Esophagus muscularis mucosa (tissue), 4 donors: ENCODE data around the gene CDH4. TPM values are rescaled to one million over a fixed set of nuclear protein-coding genes. Genes with fewer than 3 reads are reported as not detected.

Experiments
- DNase-seq: peaks from one replicate; pipeline ENCODE4 v3.0.0-alpha.2; 2017; ENCODE audit errors: extremely low spot score
- H3K27ac ChIP-seq, 4 donors: fragments of 200-600 bp; sonication (generic); replicated peaks in 1 of 4; 1 replicate in 3 of 4; 2 replicates in 1 of 4; pipeline ENCODE4 v1.5.1; 2016 to 2019; ENCODE audit warnings: mild to moderate bottlenecking in 1 of 4
- H3K27me3 ChIP-seq, 4 donors: fragments of 200-600 bp; sonication (generic); one replicate each; pipeline versions ENCODE4 v1.5.1 to v1.6.0; 2016 to 2019
- H3K36me3 ChIP-seq, 4 donors: fragments of 200-600 bp; sonication (generic); one replicate each; pipeline ENCODE4 v1.5.1; 2016 to 2019
- H3K4me1 ChIP-seq, 4 donors: fragments of 200-600 bp; sonication (generic); one replicate each; pipeline ENCODE4 v1.5.1; 2016 to 2019
- H3K4me3 ChIP-seq, 4 donors: fragments of 200-600 bp; sonication (generic); 1 replicate in 2 of 4; 2 replicates in 2 of 4; pipeline ENCODE4 v1.5.1; 2016 to 2019; ENCODE audit warnings: mild to moderate bottlenecking in 4 of 4, moderate library complexity in 1 of 4
- H3K9me3 ChIP-seq, 4 donors: fragments of 200-600 bp; sonication (generic); 1 replicate in 3 of 4; 2 replicates in 1 of 4; pipeline ENCODE4 v1.5.1; 2016 to 2019
- CTCF ChIP-seq, 3 experiments: fragments of 200-600 bp in 2 of 3; fragments of 450-650 bp in 1 of 3; sonication (generic) in 2 of 3; IDR thresholded peaks; one replicate each; pipeline ENCODE4 v1.5.1; 2017 to 2019; ENCODE audit warnings: antibody characterized with exemption in 3 of 3, mild to moderate bottlenecking in 2 of 3, moderate library complexity in 1 of 3
- EP300 ChIP-seq: sonication (generic); formaldehyde crosslinking; IDR thresholded peaks from one replicate; pipeline ENCODE4 v1.6.1; 2017; ENCODE audit warnings: antibody characterized with exemption
- POLR2A ChIP-seq: fragments of 450-650 bp; IDR thresholded peaks from one replicate; pipeline ENCODE4 v1.6.1; 2017; ENCODE audit warnings: antibody characterized with exemption, moderate library complexity, mild to moderate bottlenecking, low read depth
- POLR2AphosphoS5 ChIP-seq, 2 donors: sonication (generic); formaldehyde crosslinking; IDR thresholded peaks; one replicate each; pipeline ENCODE4 v1.6.1; 2017; ENCODE audit warnings: antibody characterized with exemption in 2 of 2
- WGBS: methylation state at CpG from one replicate; pipeline ENCODE4 v1.1.5; 2018; 5-methylcytosine and 5-hydroxymethylcytosine counted together
- intact Hi-C: fragments of 100-400 bp; cut with DNase I; formaldehyde crosslinking; loops from one replicate; pipeline ENCODE4 v1.15.1; 2023
- total RNA-seq, 4 donors: library from RNA; depleted of rRNA; stranded (reverse); fragments of >200 nt; gene quantifications; one replicate each; pipeline versions ENCODE4 v1.1.0 to v1.2.1, GENCODE V29; 2016

CDH4 gene
- total RNA-seq, 4 donors from 2014 or later: 0.42 to 1.3 (median 0.48) TPM

- peaks cover 0 to 47% (median 0%) of the 10 kb centered on the region in 4 donors for H3K27me3 ChIP-seq
- H3K36me3 ChIP-seq: no peaks in the 10 kb centered on the region
- WGBS: 84% methylated on average over 17 of the region's 17 CpGs
- TF ChIP-seq POLR2A (no peak), CTCF (IDR thresholded peaks at IDR 0.05) (no peak), EP300 (no peak), POLR2AphosphoS5 (IDR thresholded peaks at IDR 0.05) (no peak)
- no peak overlapping the region for H3K4me3 ChIP-seq
- H3K27ac ChIP-seq: no peak overlapping the region
- no peaks in the 10 kb centered on the region for H3K9me3 ChIP-seq
- no peaks in the 10 kb centered on the region for H3K4me1 ChIP-seq
- intact Hi-C loops: no loop called here
- no peak for DNase-seq
These were observed 62.4 kb downstream of the CDH4 start for GRCh38 chr20:61314326-61315010.

- WGBS: 72% methylated on average over 9 of the region's 9 CpGs
- Histone ChIP-seq H3K4me1 (no peaks in the 10 kb centered on the region), H3K27me3 (peaks cover 0 to 50% (median 0%) of the 10 kb centered on the region in 4 donors), H3K9me3 (no peaks in the 10 kb centered on the region), H3K27ac (no peak overlapping the region), H3K4me3 (no peak overlapping the region), H3K36me3 (no peaks in the 10 kb centered on the region)
- intact Hi-C loops: no loop called here
- DNase-seq: no peak
- TF ChIP-seq POLR2A: no peak
- no peak for TF ChIP-seq CTCF (IDR thresholded peaks at IDR 0.05)
- TF ChIP-seq POLR2AphosphoS5 (IDR thresholded peaks at IDR 0.05): no peak
- no peak for TF ChIP-seq EP300
These were observed 63.3 kb downstream of the CDH4 start for GRCh38 chr20:61315319-61315718.

GRCh38 chr20:61316346-61316745 lies 64.3 kb downstream of the CDH4 start:
- intact Hi-C loops: no loop called here
- no peak for TF ChIP-seq CTCF (IDR thresholded peaks at IDR 0.05)
- TF ChIP-seq EP300: no peak
- no peak for TF ChIP-seq POLR2AphosphoS5 (IDR thresholded peaks at IDR 0.05)
- no peak for TF ChIP-seq POLR2A
- no peaks in the 10 kb centered on the region for H3K9me3 ChIP-seq
- H3K4me1 ChIP-seq: no peaks in the 10 kb centered on the region
- no peak overlapping the region for H3K4me3 ChIP-seq
- H3K36me3 ChIP-seq: no peaks in the 10 kb centered on the region
- 78% methylated on average over 10 of the region's 10 CpGs for WGBS
- H3K27ac ChIP-seq: no peak overlapping the region
- peaks cover 0 to 55% (median 0%) of the 10 kb centered on the region in 4 donors for H3K27me3 ChIP-seq
- no peak for DNase-seq

- no peaks in the 10 kb centered on the region for H3K4me1 ChIP-seq
- intact Hi-C loops: no loop called here
- H3K27ac ChIP-seq: no peak overlapping the region
- DNase-seq: no peak
- peaks cover 0 to 47% (median 0%) of the 10 kb centered on the region in 4 donors for H3K27me3 ChIP-seq
- no peaks in the 10 kb centered on the region for H3K9me3 ChIP-seq
- 71% methylated on average over 9 of the region's 12 CpGs for WGBS
- TF ChIP-seq POLR2AphosphoS5 (IDR thresholded peaks at IDR 0.05) (no peak), CTCF (IDR thresholded peaks at IDR 0.05) (no peak), POLR2A (no peak), EP300 (no peak)
- H3K36me3 ChIP-seq: no peaks in the 10 kb centered on the region
- H3K4me3 ChIP-seq: no peak overlapping the region
These were observed 66.0 kb downstream of the CDH4 start for GRCh38 chr20:61317966-61318530.
